HG03066 (cell line): ENCODE data around the gene AQP12B.
"Not testable (repeated sequence)": the region's sequence is repeated elsewhere in the genome, so short reads cannot be mapped to it uniquely, and the experiment has no call there.

Experiments
- ATAC-seq: cut with Tn5 transposase; IDR thresholded peaks from one replicate; pipeline ENCODE4 v1.9.1; 2021; ENCODE audit warnings: low read depth; ENCODE audit not compliant: unreplicated experiment

The AQP12B gene

DNA sequence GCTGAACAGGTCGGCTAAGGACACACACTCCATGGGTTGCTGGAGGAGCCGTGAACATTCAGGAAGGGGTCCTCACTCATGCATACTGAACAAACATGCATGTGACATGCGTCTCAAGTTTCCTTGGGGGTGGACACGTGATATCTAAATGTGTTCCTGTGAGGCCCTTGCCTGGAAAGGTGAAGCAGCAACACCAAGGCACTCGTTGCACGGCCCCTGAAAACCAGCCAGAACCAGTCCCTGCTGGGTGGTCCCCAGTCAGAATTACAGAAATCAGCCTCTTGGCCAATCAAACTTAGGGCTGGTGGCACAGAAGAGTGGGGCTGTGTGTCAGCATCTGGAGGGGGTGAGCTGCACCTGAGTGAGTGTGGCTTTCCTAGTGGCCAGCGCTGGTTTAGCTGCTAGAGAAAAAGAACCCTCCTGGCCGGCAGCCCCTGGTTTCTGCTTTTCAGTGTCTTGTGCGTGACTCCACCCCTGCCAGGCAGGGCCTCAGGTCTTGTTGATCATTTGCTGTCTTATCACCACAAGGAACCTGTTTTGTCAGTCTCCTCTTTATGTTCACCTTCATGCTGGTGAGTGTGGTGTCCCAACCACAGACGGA, 3.2 kb upstream of the AQP12B start:
- no peak for ATAC-seq

- not testable (repeated sequence) for ATAC-seq
Observed at GRCh38 chr2:240683980-240684728, 1.5 kb upstream of the AQP12B start.

DNA sequence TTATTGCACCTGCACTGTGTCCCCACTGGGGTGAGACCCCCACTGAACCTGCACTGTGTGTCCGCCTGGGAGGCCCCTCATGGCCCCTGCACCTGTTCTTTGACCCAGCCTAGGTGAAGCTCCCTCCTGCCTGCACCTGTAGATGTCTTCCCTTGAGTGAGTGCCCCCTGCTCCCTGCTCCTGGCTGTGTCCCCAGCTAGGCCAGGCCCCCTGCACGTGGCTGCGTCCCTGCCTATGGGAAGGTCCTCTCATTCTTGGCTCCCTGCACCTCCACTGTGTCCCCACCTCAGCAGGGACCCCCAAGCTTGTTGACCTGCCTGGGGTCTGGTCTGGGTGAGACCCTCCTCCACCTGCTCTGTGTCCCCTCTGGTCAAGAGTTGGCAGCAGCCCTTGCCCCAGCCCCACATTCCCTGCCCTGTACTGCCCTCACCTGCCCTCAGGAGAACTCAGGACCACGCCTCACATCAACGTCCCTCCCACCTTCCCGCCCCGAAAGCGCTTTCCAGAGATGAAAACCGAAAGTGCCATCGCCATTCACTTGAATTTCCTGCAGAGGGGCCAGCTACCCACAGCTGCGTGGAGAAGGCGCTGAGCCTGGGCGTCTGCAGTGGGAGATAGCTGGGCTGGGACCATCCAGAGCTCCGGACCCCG, 769 bp upstream of the AQP12B start:
- ATAC-seq, result not testable (repeated sequence)

- ATAC-seq, result not testable (repeated sequence)
Observed at GRCh38 chr2:240680185-240680584, 2.5 kb downstream of the AQP12B start.

- ATAC-seq, result not testable (repeated sequence)
Observed at GRCh38 chr2:240678909-240679308, 3.8 kb downstream of the AQP12B start.

GRCh38 chr2:240678043-240678442, 4.6 kb downstream of the AQP12B start:
- not testable (repeated sequence) for ATAC-seq

- ATAC-seq, result not testable (repeated sequence)
Observed at GRCh38 chr2:240675345-240675744, 7.3 kb downstream of the AQP12B start.

DNA sequence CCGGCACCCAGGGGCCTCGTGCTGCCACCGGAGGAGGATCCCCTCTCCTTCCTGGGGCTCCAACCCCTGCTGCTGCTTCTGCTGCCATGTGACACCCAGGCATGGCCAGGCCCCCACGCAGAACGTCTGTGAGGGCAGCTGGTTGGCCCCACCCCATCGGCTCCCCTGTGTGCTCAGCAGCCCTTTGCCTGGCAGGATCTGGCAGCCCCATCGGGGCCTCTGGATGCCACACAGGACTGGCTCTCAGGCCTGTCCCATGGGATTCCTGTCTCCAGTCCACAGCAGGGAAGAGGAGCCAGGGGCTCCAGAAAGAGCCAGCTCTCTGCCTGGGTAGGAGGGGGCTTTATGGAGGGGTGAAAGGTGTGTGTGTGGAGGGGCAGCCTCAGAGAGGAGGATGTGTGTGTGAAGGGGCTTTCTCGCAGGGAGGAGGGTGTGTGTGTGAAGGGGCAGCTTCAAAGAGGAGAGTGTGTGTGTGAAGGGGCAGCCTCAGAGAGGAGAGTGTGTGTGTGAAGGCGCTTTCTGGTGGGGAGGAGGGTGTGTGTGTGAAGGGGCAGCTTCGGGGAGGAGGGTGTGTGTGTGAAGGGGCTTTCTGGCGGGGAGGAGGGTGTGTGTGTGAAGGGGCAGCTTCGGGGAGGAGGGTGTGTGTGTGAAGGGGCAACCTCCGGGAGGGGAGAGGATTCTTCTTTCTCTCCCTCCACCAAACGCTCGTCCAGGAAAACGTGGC, 8.1 kb downstream of the AQP12B start:
- not testable (repeated sequence) for ATAC-seq

DNA sequence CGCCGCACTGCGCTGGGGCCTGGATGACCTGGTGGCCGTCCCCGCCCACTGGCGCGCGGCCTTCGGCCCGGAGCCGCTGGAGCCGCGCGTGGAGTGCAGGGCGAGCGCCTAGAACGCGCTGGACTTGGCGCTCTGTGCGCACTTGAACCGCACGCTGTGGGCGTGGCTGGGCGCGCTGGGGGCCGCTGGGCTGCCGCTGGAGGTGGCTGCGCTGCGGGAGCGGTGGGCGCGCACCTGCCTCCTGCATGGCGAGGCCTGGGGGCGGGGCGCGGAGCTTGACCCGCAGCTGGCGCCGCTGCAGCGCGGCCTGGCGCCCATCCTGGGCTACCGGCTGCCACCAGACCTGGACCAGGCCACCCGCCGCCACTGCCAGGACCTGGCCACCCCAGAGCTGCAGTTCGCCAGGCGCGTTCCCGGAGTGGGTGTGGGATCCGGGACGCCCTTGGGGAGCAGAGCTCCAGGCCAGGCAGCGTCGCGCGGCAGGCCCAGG, 9.9 kb downstream of the AQP12B start:
- no peak for ATAC-seq

GRCh38 chr2:240672076-240672700, 10.5 kb downstream of the AQP12B start:
- ATAC-seq, result no peak

GRCh38 chr2:240670950-240671349, 11.7 kb downstream of the AQP12B start:
- ATAC-seq, result no peak

GRCh38 chr2:240670402-240670801, 12.3 kb downstream of the AQP12B start:
- no peak for ATAC-seq

DNA sequence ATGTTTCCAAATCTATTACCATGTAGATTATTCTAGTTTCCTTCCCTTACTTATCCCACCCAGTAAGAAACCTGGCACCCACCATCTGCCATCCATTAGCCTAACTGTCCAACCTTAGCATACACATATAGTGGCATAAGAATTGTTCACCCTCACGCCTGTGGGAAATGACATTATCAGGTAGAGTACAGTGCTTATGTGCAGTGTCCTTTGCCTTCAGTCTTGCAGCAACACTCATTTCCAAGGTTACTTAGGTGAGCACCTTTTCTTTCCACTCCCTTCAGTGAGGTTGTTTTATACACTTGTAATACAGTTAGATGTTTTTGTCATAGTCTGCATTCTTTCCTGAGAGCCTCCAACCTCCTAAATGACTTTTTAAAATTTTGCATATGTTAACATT, 18.1 kb downstream of the AQP12B start:
- ATAC-seq, result no peak

GRCh38 chr2:240663546-240664190, 19.0 kb downstream of the AQP12B start:
- no peak for ATAC-seq

- no peak for ATAC-seq
Observed at GRCh38 chr2:240662681-240663080, 20.0 kb downstream of the AQP12B start.

DNA sequence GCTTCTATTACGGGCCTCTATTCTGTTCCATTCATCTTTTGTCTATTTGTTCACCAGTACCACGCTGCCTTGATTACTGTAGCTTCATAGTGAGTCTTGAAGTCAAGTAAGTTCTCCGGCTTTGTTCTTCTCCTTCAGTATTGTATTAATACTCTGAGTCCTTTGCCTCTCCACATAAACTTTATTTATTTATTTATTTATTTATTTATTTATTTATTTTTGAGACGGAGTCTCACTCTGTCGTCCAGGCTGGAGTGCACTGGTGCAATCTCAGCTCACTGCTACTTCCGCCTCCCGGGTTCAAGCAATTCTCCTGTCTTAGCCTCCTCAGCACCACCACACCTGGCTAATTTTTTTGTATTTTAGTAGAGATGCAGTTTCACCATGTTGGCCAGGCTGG, 22.8 kb downstream of the AQP12B start:
- ATAC-seq, result not testable (repeated sequence)

- ATAC-seq, result no peak
Observed at GRCh38 chr2:240655931-240656886, 26.5 kb downstream of the AQP12B start.

GRCh38 chr2:240651185-240651584, 31.5 kb downstream of the AQP12B start:
- ATAC-seq, result no peak
